H1 (cell line): ENCODE data around the gene INTS15. TPM values are rescaled to one million over a fixed set of nuclear protein-coding genes. Genes with fewer than 3 reads are reported as not detected.

Experiments used
- CTCF ChIA-PET: fragments of 300-600 bp; sonication (Branson Sonifier 250); formaldehyde crosslinking; loops from one replicate; lab custom pipeline; 2021; ENCODE audit not compliant: partially characterized antibody; lab: Charles Lee
- POLR2A ChIA-PET: fragments of 300-600 bp; sonication (Branson Sonifier 250); formaldehyde crosslinking; loops from one replicate; lab custom pipeline; 2021; ENCODE audit warnings: inconsistent platforms; ENCODE audit not compliant: partially characterized antibody; lab: Charles Lee
- DNase-seq, 2 experiments: peaks; one replicate each; pipeline versions ENCODE4 v3.0.0 to v3.0.0-alpha.2; 2010 to 2022; ENCODE audit warnings: low spot score in 2 of 2, low read depth in 1 of 2, mixed read lengths in 1 of 2
- FAIRE-seq: peaks from 2 replicates; lab custom pipeline; 2011; peaks lifted over from hg19 to GRCh38; lab: Jason Lieb, UNC
- H2AFZ ChIP-seq: 2 replicates; pipeline ENCODE4 v1.8.1; 2012; ENCODE audit warnings: low read length, inconsistent platforms
- H2AK5ac ChIP-seq: 2 replicates; pipeline ENCODE4 v1.6.1; 2013; ENCODE audit warnings: low read depth, low read length
- H2BK120ac ChIP-seq: replicated peaks from 2 replicates; pipeline ENCODE3; 2013; ENCODE audit warnings: low read depth, low read length, inconsistent platforms
- H2BK12ac ChIP-seq: 2 replicates; pipeline ENCODE4 v1.6.1; 2013; ENCODE audit warnings: low read depth, low read length
- H2BK15ac ChIP-seq: 2 replicates; pipeline ENCODE4 v1.6.1; 2013; ENCODE audit warnings: low read length
- H2BK20ac ChIP-seq: 2 replicates; pipeline ENCODE4 v1.6.1; 2013; ENCODE audit warnings: low read length
- H2BK5ac ChIP-seq: 2 replicates; pipeline ENCODE4 v1.6.1; 2013; ENCODE audit warnings: low read depth, low read length
- H3K14ac ChIP-seq: 2 replicates; pipeline ENCODE4 v1.6.1; 2013; ENCODE audit warnings: inconsistent platforms; ENCODE audit not compliant: insufficient read length
- H3K18ac ChIP-seq: 2 replicates; pipeline ENCODE4 v1.6.1; 2013; ENCODE audit warnings: low read length; ENCODE audit errors: extremely low read depth
- H3K23ac ChIP-seq: 2 replicates; pipeline ENCODE4 v1.6.1; 2013; ENCODE audit warnings: inconsistent platforms; ENCODE audit not compliant: insufficient read length
- H3K23me2 ChIP-seq: 2 replicates; pipeline ENCODE4 v1.6.1; 2013; ENCODE audit warnings: low read depth, low read length
- H3K27ac ChIP-seq: 2 replicates; pipeline ENCODE4 v1.6.1; 2011; ENCODE audit warnings: low read depth, low read length, inconsistent platforms
- H3K27me3 ChIP-seq, 4 experiments: replicated peaks in 1 of 4; 1 replicate in 1 of 4; 2 replicates in 3 of 4; pipeline versions ENCODE4 v1.6.1 to v1.8.1; 2011 to 2013; ENCODE audit warnings: low read length in 3 of 4, mild to moderate bottlenecking in 3 of 4, inconsistent platforms in 2 of 4, mixed read lengths in 2 of 4, moderate library complexity in 1 of 4; ENCODE audit not compliant: control insufficient read depth in 3 of 4, insufficient read depth in 3 of 4; ENCODE audit errors: extremely low read depth in 1 of 4
- H3K36me3 ChIP-seq, 4 experiments: 2 replicates each; pipeline versions ENCODE4 v1.6.1 to v1.8.1; 2011 to 2013; ENCODE audit warnings: mild to moderate bottlenecking in 4 of 4, low read length in 3 of 4, moderate library complexity in 2 of 4, control low read depth in 1 of 4, inconsistent platforms in 1 of 4; ENCODE audit not compliant: insufficient read depth in 4 of 4, control insufficient read depth in 2 of 4
- H3K4ac ChIP-seq: replicated peaks from 2 replicates; pipeline ENCODE3; 2013; ENCODE audit warnings: low read length, low read depth, mixed read lengths, inconsistent platforms; ENCODE audit not compliant: insufficient read length
- H3K4me1 ChIP-seq, 4 experiments: replicated peaks in 1 of 4; 1 replicate in 1 of 4; 2 replicates in 3 of 4; pipeline versions ENCODE4 v1.6.1 to v1.8.1; 2011 to 2013; ENCODE audit warnings: low read length in 3 of 4, inconsistent platforms in 2 of 4, mixed read lengths in 1 of 4; ENCODE audit not compliant: insufficient read depth in 4 of 4, control insufficient read depth in 3 of 4
- H3K4me2 ChIP-seq, 2 experiments: 2 replicates each; pipeline versions ENCODE4 v1.6.1 to v1.8.1; 2011 to 2013; ENCODE audit warnings: low read depth in 2 of 2, low read length in 2 of 2, control low read depth in 1 of 2, inconsistent platforms in 1 of 2, mild to moderate bottlenecking in 1 of 2; ENCODE audit not compliant: insufficient read depth in 1 of 2
- H3K4me3 ChIP-seq, 4 experiments: fragments of 200-600, 300-600 bp in 1 of 4; sonication (generic), shearing (Covaris generic), sonication (Bioruptor Twin) in 1 of 4; 2 replicates each; pipeline versions ENCODE4 v1.5.1 to v1.8.1; 2011 to 2016; ENCODE audit warnings: low read length in 4 of 4, low read depth in 3 of 4, control low read depth in 2 of 4, inconsistent platforms in 2 of 4, mild to moderate bottlenecking in 2 of 4, mixed read lengths in 1 of 4, moderate library complexity in 1 of 4; ENCODE audit not compliant: insufficient read depth in 2 of 4; ENCODE audit errors: extremely low read depth in 1 of 4
- H3K56ac ChIP-seq: replicated peaks from 2 replicates; pipeline ENCODE3; 2013; ENCODE audit warnings: low read depth, mild to moderate bottlenecking, mixed read lengths, low read length, inconsistent platforms; ENCODE audit not compliant: insufficient read length
- H3K79me1 ChIP-seq: 2 replicates; pipeline ENCODE4 v1.6.1; 2013; ENCODE audit warnings: low read depth, low read length, control low read depth
- H3K79me2 ChIP-seq, 2 experiments: 2 replicates each; pipeline versions ENCODE4 v1.6.1 to v1.8.1; 2012 to 2013; ENCODE audit warnings: low read length in 2 of 2, mild to moderate bottlenecking in 2 of 2, inconsistent platforms in 1 of 2; ENCODE audit not compliant: insufficient read depth in 2 of 2, control insufficient read depth in 1 of 2
- H3K9ac ChIP-seq, 4 experiments: replicated peaks in 1 of 4; 1 replicate in 1 of 4; 2 replicates in 3 of 4; pipeline versions ENCODE4 v1.6.1 to v1.8.1; 2011 to 2013; ENCODE audit warnings: low read depth in 3 of 4, low read length in 3 of 4, control low read depth in 2 of 4, mild to moderate bottlenecking in 2 of 4, moderate library complexity in 2 of 4, inconsistent platforms in 1 of 4; ENCODE audit errors: extremely low read depth in 1 of 4
- H3K9me3 ChIP-seq, 2 experiments: 2 replicates each; pipeline versions ENCODE4 v1.6.1 to v1.8.1; 2012 to 2013; ENCODE audit warnings: mild to moderate bottlenecking in 2 of 2, moderate library complexity in 2 of 2, control low read depth in 1 of 2, inconsistent platforms in 1 of 2, low read depth in 1 of 2, low read length in 1 of 2, mixed read lengths in 1 of 2; ENCODE audit not compliant: insufficient read depth in 2 of 2
- H4K20me1 ChIP-seq, 2 experiments: replicated peaks in 1 of 2; 2 replicates each; pipeline versions ENCODE3 to v1.8.1; 2011 to 2013; ENCODE audit warnings: inconsistent platforms in 2 of 2, low read length in 2 of 2, mild to moderate bottlenecking in 1 of 2; ENCODE audit not compliant: insufficient read depth in 2 of 2, control insufficient read depth in 1 of 2
- H4K5ac ChIP-seq: 2 replicates; pipeline ENCODE4 v1.6.1; 2013; ENCODE audit warnings: low read length, low read depth, mixed read lengths, inconsistent platforms; ENCODE audit not compliant: insufficient read length
- H4K8ac ChIP-seq: 2 replicates; pipeline ENCODE4 v1.8.0; 2013; ENCODE audit warnings: mild to moderate bottlenecking, moderate library complexity, low read length, inconsistent platforms; ENCODE audit not compliant: insufficient read depth; ENCODE audit errors: extremely low read depth
- H4K91ac ChIP-seq: replicated peaks from 2 replicates; pipeline ENCODE3; 2013; ENCODE audit warnings: low read length, mixed read lengths, inconsistent platforms; ENCODE audit not compliant: insufficient read length
- BRCA1 ChIP-seq: IDR thresholded peaks from 2 replicates; pipeline ENCODE4 v1.6.1; 2012; ENCODE audit warnings: low read depth, low read length, improper control_type of control experiment
- CBX8 ChIP-seq: fragments of 300-800, 300-1000 bp; sonication (generic); IDR thresholded peaks from 2 replicates; pipeline ENCODE4 v1.7.1; 2016; ENCODE audit warnings: low read depth, low read length, borderline replicate concordance
- CHD1 ChIP-seq: IDR thresholded peaks from 2 replicates; pipeline ENCODE4 v1.6.1; 2012; ENCODE audit warnings: low read depth, low read length, improper control_type of control experiment
- FOSL1 ChIP-seq: IDR thresholded peaks from 2 replicates; pipeline ENCODE4 v1.6.1; 2011; ENCODE audit warnings: mild to moderate bottlenecking, low read depth, low read length, moderate library complexity; ENCODE audit not compliant: insufficient read depth
- JUN ChIP-seq: IDR thresholded peaks from 2 replicates; pipeline ENCODE4 v1.6.1; 2011; ENCODE audit warnings: low read depth, mild to moderate bottlenecking, improper control_type of control experiment, low read length
- KDM1A ChIP-seq: fragments of 200-600, 300-600 bp; sonication (generic); IDR thresholded peaks from 2 replicates; pipeline ENCODE4 v1.7.1; 2016; ENCODE audit warnings: mild to moderate bottlenecking, low read length, borderline replicate concordance
- PHF8 ChIP-seq: fragments of 200-600 bp; sonication (generic); conservative IDR thresholded peaks from 2 replicates; pipeline ENCODE4 v1.7.1; 2012; ENCODE audit warnings: low read depth, mild to moderate bottlenecking, inconsistent platforms, low read length, moderate library complexity
- POLR2AphosphoS5 ChIP-seq: IDR thresholded peaks from 2 replicates; pipeline ENCODE4 v1.6.1; 2011; ENCODE audit warnings: low read depth, low read length
- RBBP5 ChIP-seq: IDR thresholded peaks from 2 replicates; pipeline ENCODE4 v1.7.1; 2012; ENCODE audit warnings: low read depth, mild to moderate bottlenecking, inconsistent platforms, low read length, moderate library complexity, borderline replicate concordance
- SIN3A ChIP-seq, 2 experiments: IDR thresholded peaks in 1 of 2; conservative IDR thresholded peaks in 1 of 2; 2 replicates each; pipeline ENCODE4 v1.6.1; 2011 to 2012; ENCODE audit warnings: low read length in 2 of 2, improper control_type of control experiment in 1 of 2, low read depth in 1 of 2, mild to moderate bottlenecking in 1 of 2
- SP2 ChIP-seq: IDR thresholded peaks from 2 replicates; pipeline ENCODE4 v1.6.1; 2012; ENCODE audit warnings: mild to moderate bottlenecking, low read length, inconsistent platforms
- WGBS, 2 experiments: shearing (Covaris generic) in 1 of 2; methylation state at CpG; one replicate each; pipeline versions ENCODE4 v1.1.6 to v1.1.7; 2013 to 2015; ENCODE audit warnings: low lambda C conversion rate in 2 of 2, mixed read lengths in 2 of 2, inconsistent platforms in 1 of 2, low coverage in 1 of 2, missing lambda C conversion rate in 1 of 2; ENCODE audit not compliant: insufficient replicate concordance in 2 of 2, insufficient coverage in 1 of 2, insufficient read length in 1 of 2; ENCODE audit errors: extremely low coverage in 1 of 2, missing lambda C conversion rate in 1 of 2; 5-methylcytosine and 5-hydroxymethylcytosine counted together
- polyA plus RNA-seq, 7 experiments: library from polyadenylated mRNA; depleted of rRNA in 3 of 7; stranded (reverse) in 5 of 7; unstranded in 2 of 7; fragments of >200 nt in 5 of 7; fragments of 200-250 nt in 2 of 7; gene quantifications; 1 replicate in 5 of 7; 2 replicates in 1 of 7; 4 replicates in 1 of 7; pipeline versions ENCODE4 v1.2.1 to v1.2.3, GENCODE V29; 2011 to 2013; ENCODE audit warnings: missing spikeins in 2 of 7, mixed read lengths in 2 of 7
- total RNA-seq: library from RNA; stranded (reverse); fragmentation: NEBNext Ultra II Directional; extraction: Animal tissue kit (Norgen Biotek cat#: 25700); gene quantifications from 2 replicates; pipeline ENCODE4 v1.2.1, GENCODE V29; 2021
- TF ChIP-seq, protein P1 (sequence below): IDR thresholded peaks from 2 replicates; pipeline ENCODE4 v1.6.1; 2011; ENCODE audit warnings: low read depth, mild to moderate bottlenecking, low read length; ENCODE audit not compliant: insufficient read depth
- TF ChIP-seq, protein P2 (sequence below): IDR thresholded peaks from 2 replicates; pipeline ENCODE4 v1.6.1; 2012; ENCODE audit warnings: inconsistent platforms

Gene INTS15
- total and polyA plus RNA-seq, 2 of the 8 experiments (the other 6 are each of a cell fraction or from before 2014, with no cell fraction given) = 23.0 to 25.7 TPM

DNA sequence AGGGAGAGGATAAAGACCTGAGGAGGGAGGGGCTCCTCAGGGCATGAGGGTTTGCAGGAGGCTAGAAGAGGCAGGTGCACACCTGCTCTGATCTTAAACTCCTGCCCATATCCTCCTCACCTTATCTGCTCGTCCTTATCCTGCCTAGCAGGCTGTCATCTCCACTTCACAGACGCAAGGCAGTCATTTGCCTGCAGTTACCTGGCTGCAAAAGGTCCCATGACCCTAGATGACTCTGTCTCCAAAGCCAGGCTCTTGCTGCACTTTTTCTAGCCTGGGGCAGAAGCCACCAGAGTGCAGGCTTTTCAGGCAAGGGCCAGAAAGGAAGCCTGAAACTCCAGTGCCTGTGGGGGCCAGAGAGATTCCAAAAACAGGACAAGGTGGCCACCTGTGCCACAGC lies 23.9 kb downstream of the INTS15 start:
- no peak overlapping the region for H3K18ac ChIP-seq
- H3K23ac ChIP-seq = no peak overlapping the region
- no peaks in the 10 kb centered on the region for H3K79me1 ChIP-seq
- H3K9ac ChIP-seq = no peak overlapping the region
- peaks cover 0 to 4% (median 0%) of the 10 kb centered on the region in 4 experiments; a peak in 1 of 7 replicates for H3K27me3 ChIP-seq
- 0 out of 2 replicates have a peak overlapping the region, but pooled peaks have one; percentile 44 for H2BK12ac ChIP-seq
- H3K79me2 ChIP-seq = no peaks in the 10 kb centered on the region
- no peak for FAIRE-seq
- peaks cover 0 to 1% of the 10 kb centered on the region in 2 experiments for H4K20me1 ChIP-seq
- no peak overlapping the region for H2BK120ac ChIP-seq
- peak overlapping the region; percentile 35 for H4K91ac ChIP-seq
- CTCF ChIA-PET = interaction anchor here (0.7 to 1.1 kb wide), 2 partner anchors 13 to 53 kb away, joined by 3 read pairs; no protein-coding TSS in a partner anchor
- no peak overlapping the region for H4K5ac ChIP-seq
- DNase-seq = no peak
- no peak overlapping the region for H3K14ac ChIP-seq
- peaks cover 7% of the 10 kb centered on the region; the same call in 1 of the 2 replicates for H3K23me2 ChIP-seq
- H4K8ac ChIP-seq = no peak overlapping the region; the same call in 1 of the 2 replicates
- H3K4me3 ChIP-seq = no peak overlapping the region
- no peak overlapping the region for H2BK5ac ChIP-seq
- H3K4me1 ChIP-seq = peaks cover 0 to 12% (median 7%) of the 10 kb centered on the region in 4 experiments; a peak in 5 of 7 replicates
- H3K9me3 ChIP-seq = no peaks in the 10 kb centered on the region
- H3K36me3 ChIP-seq = 0 out of 8 replicates have a peak, but pooled peaks cover 0 to 4% (median 1%) of the 10 kb centered on the region in 4 experiments
- H3K4ac ChIP-seq = no peak overlapping the region
- no peak overlapping the region for H3K56ac ChIP-seq
- H3K27ac ChIP-seq = no peak overlapping the region
- peak overlapping the region; percentile 83; the same call in 1 of the 2 replicates for H2BK15ac ChIP-seq
- H2AFZ ChIP-seq = no peak overlapping the region
- no peak overlapping the region; the same call in 1 of the 2 replicates for H2AK5ac ChIP-seq
- no peak overlapping the region for H2BK20ac ChIP-seq
- 96% methylated on average over 2 of the region's 2 CpGs; no CpG with 5 or more reads in 1 of the 2 experiments for WGBS, 2 experiments
- POLR2A ChIA-PET = no interaction called here
- H3K4me2 ChIP-seq = no peak overlapping the region
- TF ChIP-seq SP2 (no peak), POLR2AphosphoS5 (no peak), CHD1 (no peak), SIN3A (conservative IDR thresholded peaks at IDR 0.05 in 1 of 2, IDR thresholded peaks at IDR 0.05 in 1 of 2; ENCODE audit: low read depth in 1 of 2, low read length in 2 of 2) (no peak), RBBP5 (no peak), FOSL1 (no peak), CBX8 (no peak), KDM1A (no peak), JUN (no peak), PHF8 (no peak), BRCA1 (no peak)
- TF ChIP-seq, protein P1, sequence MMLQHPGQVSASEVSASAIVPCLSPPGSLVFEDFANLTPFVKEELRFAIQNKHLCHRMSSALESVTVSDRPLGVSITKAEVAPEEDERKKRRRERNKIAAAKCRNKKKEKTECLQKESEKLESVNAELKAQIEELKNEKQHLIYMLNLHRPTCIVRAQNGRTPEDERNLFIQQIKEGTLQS = no peak
- TF ChIP-seq, protein P2, sequence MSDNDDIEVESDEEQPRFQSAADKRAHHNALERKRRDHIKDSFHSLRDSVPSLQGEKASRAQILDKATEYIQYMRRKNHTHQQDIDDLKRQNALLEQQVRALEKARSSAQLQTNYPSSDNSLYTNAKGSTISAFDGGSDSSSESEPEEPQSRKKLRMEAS = no peak
